ENCODE measurements around the gene THAP11. TPM values are rescaled to one million over a fixed set of nuclear protein-coding genes. Genes with fewer than 3 reads are reported as not detected.

The THAP11 gene
- total and polyA plus RNA-seq, 2 of the 13 experiments (the other 11 are each of a cell fraction or from before 2014, with no cell fraction given) = 44.2 to 53.4 TPM

DNA sequence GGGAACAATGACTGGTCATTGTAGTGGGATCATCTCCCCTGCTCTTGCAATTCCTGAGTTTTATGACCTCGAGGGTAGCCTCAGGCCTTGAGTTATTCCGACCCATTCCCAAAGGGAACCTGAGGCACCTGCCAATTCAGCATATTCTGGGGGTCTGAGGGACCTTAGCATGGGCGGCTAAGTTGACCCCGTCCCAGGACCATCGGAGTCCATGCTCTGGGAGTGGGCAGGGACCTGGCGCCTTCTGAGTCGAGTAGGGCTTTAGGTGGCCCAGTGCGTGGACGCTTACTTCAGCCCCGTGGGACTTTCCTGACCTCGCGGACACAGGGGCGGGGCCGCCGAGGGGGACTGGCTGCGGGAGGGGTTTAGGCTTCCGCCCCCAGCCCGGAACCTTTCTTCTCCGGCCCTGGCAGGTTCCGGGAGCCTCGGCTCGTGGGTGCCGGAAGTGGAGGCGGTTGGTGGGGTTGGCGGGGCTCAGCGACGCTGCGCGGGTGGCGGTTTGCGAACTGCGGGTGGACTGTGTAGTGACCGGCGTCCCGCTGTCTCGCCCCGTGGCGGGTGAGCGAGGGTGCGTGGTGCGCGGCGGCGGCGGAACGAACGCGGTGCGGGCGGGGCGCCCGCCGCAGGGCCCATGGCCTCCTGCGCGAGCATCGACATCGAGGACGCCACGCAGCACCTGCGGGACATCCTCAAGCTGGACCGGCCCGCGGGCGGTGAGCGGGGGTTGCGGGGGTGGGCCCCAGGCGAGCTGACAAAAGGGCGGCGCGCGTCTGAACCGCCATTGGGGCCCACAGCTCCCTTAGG lies 30.7 kb downstream of the THAP11 start, which contains the start of gene EDC4 (continued):
- TF ChIP-seq, protein P1, sequence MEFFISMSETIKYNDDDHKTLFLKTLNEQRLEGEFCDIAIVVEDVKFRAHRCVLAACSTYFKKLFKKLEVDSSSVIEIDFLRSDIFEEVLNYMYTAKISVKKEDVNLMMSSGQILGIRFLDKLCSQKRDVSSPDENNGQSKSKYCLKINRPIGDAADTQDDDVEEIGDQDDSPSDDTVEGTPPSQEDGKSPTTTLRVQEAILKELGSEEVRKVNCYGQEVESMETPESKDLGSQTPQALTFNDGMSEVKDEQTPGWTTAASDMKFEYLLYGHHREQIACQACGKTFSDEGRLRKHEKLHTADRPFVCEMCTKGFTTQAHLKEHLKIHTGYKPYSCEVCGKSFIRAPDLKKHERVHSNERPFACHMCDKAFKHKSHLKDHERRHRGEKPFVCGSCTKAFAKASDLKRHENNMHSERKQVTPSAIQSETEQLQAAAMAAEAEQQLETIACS (CRISPR knock-in tag; IDR thresholded peaks at IDR 0.05) = no peak
- TF ChIP-seq MTA1 (CRISPR knock-in tag; IDR thresholded peaks at IDR 0.05; ENCODE audit: borderline replicate concordance) (peak; percentile 96; the same call in 1 of the 2 replicates), ZNF264 (CRISPR knock-in tag; IDR thresholded peaks at IDR 0.05) (no peak), EEA1 (CRISPR knock-in tag; IDR thresholded peaks at IDR 0.05; ENCODE audit: borderline replicate concordance) (peak; percentile 96), ZNF781 (CRISPR knock-in tag; IDR thresholded peaks at IDR 0.05; ENCODE audit: borderline replicate concordance, not compliant biosample characterization) (peak; percentile 45), KMT2B (CRISPR knock-in tag; IDR thresholded peaks at IDR 0.05) (peak; percentile 91), SETDB1 (CRISPR knock-in tag; IDR thresholded peaks at IDR 0.05; ENCODE audit: borderline replicate concordance) (no peak), CHD2 (IDR thresholded peaks at IDR 0.05; ENCODE audit: low read depth, low read length) (peak; percentile 79), RXRB (CRISPR knock-in tag; IDR thresholded peaks at IDR 0.05; ENCODE audit: borderline replicate concordance) (peak; percentile 87), NR2F1 (CRISPR knock-in tag; IDR thresholded peaks at IDR 0.05) (peak; percentile 23 to 40; a peak in 1 of 4 replicates)
- TF ChIP-seq, protein P2, sequence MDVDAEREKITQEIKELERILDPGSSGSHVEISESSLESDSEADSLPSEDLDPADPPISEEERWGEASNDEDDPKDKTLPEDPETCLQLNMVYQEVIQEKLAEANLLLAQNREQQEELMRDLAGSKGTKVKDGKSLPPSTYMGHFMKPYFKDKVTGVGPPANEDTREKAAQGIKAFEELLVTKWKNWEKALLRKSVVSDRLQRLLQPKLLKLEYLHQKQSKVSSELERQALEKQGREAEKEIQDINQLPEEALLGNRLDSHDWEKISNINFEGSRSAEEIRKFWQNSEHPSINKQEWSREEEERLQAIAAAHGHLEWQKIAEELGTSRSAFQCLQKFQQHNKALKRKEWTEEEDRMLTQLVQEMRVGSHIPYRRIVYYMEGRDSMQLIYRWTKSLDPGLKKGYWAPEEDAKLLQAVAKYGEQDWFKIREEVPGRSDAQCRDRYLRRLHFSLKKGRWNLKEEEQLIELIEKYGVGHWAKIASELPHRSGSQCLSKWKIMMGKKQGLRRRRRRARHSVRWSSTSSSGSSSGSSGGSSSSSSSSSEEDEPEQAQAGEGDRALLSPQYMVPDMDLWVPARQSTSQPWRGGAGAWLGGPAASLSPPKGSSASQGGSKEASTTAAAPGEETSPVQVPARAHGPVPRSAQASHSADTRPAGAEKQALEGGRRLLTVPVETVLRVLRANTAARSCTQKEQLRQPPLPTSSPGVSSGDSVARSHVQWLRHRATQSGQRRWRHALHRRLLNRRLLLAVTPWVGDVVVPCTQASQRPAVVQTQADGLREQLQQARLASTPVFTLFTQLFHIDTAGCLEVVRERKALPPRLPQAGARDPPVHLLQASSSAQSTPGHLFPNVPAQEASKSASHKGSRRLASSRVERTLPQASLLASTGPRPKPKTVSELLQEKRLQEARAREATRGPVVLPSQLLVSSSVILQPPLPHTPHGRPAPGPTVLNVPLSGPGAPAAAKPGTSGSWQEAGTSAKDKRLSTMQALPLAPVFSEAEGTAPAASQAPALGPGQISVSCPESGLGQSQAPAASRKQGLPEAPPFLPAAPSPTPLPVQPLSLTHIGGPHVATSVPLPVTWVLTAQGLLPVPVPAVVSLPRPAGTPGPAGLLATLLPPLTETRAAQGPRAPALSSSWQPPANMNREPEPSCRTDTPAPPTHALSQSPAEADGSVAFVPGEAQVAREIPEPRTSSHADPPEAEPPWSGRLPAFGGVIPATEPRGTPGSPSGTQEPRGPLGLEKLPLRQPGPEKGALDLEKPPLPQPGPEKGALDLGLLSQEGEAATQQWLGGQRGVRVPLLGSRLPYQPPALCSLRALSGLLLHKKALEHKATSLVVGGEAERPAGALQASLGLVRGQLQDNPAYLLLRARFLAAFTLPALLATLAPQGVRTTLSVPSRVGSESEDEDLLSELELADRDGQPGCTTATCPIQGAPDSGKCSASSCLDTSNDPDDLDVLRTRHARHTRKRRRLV (CRISPR knock-in tag; IDR thresholded peaks at IDR 0.05) = no peak; the same call in 1 of the 2 replicates
- TF ChIP-seq, protein P3, sequence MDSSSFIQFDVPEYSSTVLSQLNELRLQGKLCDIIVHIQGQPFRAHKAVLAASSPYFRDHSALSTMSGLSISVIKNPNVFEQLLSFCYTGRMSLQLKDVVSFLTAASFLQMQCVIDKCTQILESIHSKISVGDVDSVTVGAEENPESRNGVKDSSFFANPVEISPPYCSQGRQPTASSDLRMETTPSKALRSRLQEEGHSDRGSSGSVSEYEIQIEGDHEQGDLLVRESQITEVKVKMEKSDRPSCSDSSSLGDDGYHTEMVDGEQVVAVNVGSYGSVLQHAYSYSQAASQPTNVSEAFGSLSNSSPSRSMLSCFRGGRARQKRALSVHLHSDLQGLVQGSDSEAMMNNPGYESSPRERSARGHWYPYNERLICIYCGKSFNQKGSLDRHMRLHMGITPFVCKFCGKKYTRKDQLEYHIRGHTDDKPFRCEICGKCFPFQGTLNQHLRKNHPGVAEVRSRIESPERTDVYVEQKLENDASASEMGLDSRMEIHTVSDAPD (CRISPR knock-in tag; IDR thresholded peaks at IDR 0.05) = no peak; the same call in 1 of the 2 replicates
- TF ChIP-seq, protein P4, sequence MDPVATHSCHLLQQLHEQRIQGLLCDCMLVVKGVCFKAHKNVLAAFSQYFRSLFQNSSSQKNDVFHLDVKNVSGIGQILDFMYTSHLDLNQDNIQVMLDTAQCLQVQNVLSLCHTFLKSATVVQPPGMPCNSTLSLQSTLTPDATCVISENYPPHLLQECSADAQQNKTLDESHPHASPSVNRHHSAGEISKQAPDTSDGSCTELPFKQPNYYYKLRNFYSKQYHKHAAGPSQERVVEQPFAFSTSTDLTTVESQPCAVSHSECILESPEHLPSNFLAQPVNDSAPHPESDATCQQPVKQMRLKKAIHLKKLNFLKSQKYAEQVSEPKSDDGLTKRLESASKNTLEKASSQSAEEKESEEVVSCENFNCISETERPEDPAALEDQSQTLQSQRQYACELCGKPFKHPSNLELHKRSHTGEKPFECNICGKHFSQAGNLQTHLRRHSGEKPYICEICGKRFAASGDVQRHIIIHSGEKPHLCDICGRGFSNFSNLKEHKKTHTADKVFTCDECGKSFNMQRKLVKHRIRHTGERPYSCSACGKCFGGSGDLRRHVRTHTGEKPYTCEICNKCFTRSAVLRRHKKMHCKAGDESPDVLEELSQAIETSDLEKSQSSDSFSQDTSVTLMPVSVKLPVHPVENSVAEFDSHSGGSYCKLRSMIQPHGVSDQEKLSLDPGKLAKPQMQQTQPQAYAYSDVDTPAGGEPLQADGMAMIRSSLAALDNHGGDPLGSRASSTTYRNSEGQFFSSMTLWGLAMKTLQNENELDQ (CRISPR knock-in tag; IDR thresholded peaks at IDR 0.05; ENCODE audit: borderline replicate concordance) = no peak
- TF ChIP-seq, protein P5, sequence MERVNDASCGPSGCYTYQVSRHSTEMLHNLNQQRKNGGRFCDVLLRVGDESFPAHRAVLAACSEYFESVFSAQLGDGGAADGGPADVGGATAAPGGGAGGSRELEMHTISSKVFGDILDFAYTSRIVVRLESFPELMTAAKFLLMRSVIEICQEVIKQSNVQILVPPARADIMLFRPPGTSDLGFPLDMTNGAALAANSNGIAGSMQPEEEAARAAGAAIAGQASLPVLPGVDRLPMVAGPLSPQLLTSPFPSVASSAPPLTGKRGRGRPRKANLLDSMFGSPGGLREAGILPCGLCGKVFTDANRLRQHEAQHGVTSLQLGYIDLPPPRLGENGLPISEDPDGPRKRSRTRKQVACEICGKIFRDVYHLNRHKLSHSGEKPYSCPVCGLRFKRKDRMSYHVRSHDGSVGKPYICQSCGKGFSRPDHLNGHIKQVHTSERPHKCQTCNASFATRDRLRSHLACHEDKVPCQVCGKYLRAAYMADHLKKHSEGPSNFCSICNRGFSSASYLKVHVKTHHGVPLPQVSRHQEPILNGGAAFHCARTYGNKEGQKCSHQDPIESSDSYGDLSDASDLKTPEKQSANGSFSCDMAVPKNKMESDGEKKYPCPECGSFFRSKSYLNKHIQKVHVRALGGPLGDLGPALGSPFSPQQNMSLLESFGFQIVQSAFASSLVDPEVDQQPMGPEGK (CRISPR knock-in tag; IDR thresholded peaks at IDR 0.05) = peak; percentile 99

All from HepG2 (cell line).